HUES48 (cell line): ENCODE data around the gene FADD.

Experiments
- H3K27ac ChIP-seq: one replicate; pipeline ENCODE4 v1.7.0; 2013; ENCODE audit warnings: low read depth, low read length, inconsistent platforms
- H3K27me3 ChIP-seq: 2 replicates; pipeline ENCODE4 v1.6.1; 2013; ENCODE audit warnings: mild to moderate bottlenecking, low read length; ENCODE audit not compliant: control insufficient read depth, insufficient read depth
- H3K36me3 ChIP-seq: 2 replicates; pipeline ENCODE4 v1.6.1; 2013; ENCODE audit warnings: low read length; ENCODE audit not compliant: control insufficient read depth, insufficient read depth
- H3K4me1 ChIP-seq: 2 replicates; pipeline ENCODE4 v1.6.1; 2013; ENCODE audit warnings: mild to moderate bottlenecking, low read length; ENCODE audit not compliant: control insufficient read depth, insufficient read depth
- H3K4me3 ChIP-seq: 2 replicates; pipeline ENCODE4 v1.5.1; 2013; ENCODE audit warnings: mild to moderate bottlenecking, low read depth, low read length
- H3K9ac ChIP-seq: 2 replicates; pipeline ENCODE4 v1.6.1; 2013; ENCODE audit warnings: mild to moderate bottlenecking, low read depth, low read length, moderate library complexity
- H3K9me3 ChIP-seq: 2 replicates; pipeline ENCODE4 v1.6.1; 2013; ENCODE audit warnings: low read length; ENCODE audit not compliant: control insufficient read depth, insufficient read depth

Gene FADD

DNA sequence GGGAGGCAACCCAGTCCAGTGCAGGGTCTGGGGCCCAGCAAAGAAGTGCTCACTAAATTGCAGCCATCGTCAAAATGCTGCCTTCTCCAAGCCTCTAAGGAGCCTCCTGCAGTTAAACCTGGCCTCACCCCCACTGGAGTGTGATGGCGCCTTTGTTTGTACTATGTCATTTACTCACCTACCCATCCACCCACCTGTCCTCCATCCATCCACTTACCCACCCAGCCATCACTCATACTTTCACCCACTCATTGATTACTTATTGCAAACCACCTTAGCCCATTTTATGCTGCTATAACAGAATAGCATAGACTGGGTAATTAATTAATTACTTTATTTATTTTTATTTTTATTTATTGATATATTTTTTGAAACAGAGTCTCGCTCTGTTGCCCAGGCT is 38.6 kb downstream of the FADD start:
- Histone ChIP-seq H3K27ac (no peak overlapping the region), H3K9ac (no peak overlapping the region), H3K4me3 (no peak overlapping the region), H3K4me1 (no peaks in the 10 kb centered on the region), H3K9me3 (no peaks in the 10 kb centered on the region), H3K36me3 (no peaks in the 10 kb centered on the region), H3K27me3 (no peaks in the 10 kb centered on the region)

GRCh38 chr11:70242885-70243284 is 39.8 kb downstream of the FADD start:
- Histone ChIP-seq H3K9me3 (no peaks in the 10 kb centered on the region), H3K36me3 (no peaks in the 10 kb centered on the region), H3K27ac (no peak overlapping the region), H3K4me1 (no peaks in the 10 kb centered on the region), H3K27me3 (no peaks in the 10 kb centered on the region), H3K9ac (no peak overlapping the region), H3K4me3 (no peak overlapping the region)

- H3K9ac ChIP-seq = no peak overlapping the region
- no peak overlapping the region for H3K4me3 ChIP-seq
- no peaks in the 10 kb centered on the region for H3K4me1 ChIP-seq
- no peaks in the 10 kb centered on the region for H3K9me3 ChIP-seq
- H3K27me3 ChIP-seq = no peaks in the 10 kb centered on the region
- H3K36me3 ChIP-seq = no peaks in the 10 kb centered on the region
- no peak overlapping the region for H3K27ac ChIP-seq
Observed at GRCh38 chr11:70243912-70244652, 41.0 kb downstream of the FADD start.

DNA sequence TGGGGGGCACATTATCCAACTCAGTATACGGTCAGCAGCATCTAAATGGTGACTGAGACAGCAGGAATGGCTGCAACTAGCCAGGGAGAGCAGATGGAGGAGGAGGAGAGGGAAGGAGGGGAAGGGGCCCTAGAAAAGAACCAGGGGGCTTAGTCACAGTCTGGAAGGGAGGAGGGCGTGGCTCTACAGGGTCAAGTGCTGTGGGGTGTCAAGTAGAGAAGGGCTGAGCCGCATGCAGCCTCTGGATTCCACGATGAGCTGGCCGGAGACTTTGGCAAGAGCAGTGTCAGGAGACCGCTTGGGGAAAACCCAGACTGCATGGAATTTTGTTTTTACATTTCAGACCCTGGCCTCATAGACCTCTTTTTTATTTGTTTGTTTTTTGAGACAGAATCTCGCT is 41.6 kb downstream of the FADD start:
- H3K9me3 ChIP-seq = no peaks in the 10 kb centered on the region

GRCh38 chr11:70246196-70246595 is 43.1 kb downstream of the FADD start:
- H3K27ac ChIP-seq = no peak overlapping the region

More for the DNA sequence above, 41.6 kb downstream of the FADD start:
- no peaks in the 10 kb centered on the region for H3K36me3 ChIP-seq
- H3K4me1 ChIP-seq = no peaks in the 10 kb centered on the region
- no peak overlapping the region for H3K4me3 ChIP-seq
- H3K9ac ChIP-seq = no peak overlapping the region
- no peak overlapping the region for H3K27ac ChIP-seq
- H3K27me3 ChIP-seq = no peaks in the 10 kb centered on the region

GRCh38 chr11:70247042-70247709 is 44.1 kb downstream of the FADD start:
- no peaks in the 10 kb centered on the region for H3K27me3 ChIP-seq
- no peak overlapping the region for H3K27ac ChIP-seq
- H3K9ac ChIP-seq = no peak overlapping the region
- H3K4me1 ChIP-seq = no peaks in the 10 kb centered on the region
- H3K36me3 ChIP-seq = no peaks in the 10 kb centered on the region
- no peak overlapping the region for H3K4me3 ChIP-seq
- H3K9me3 ChIP-seq = no peaks in the 10 kb centered on the region

More at GRCh38 chr11:70246196-70246595, 43.1 kb downstream of the FADD start:
- H3K9ac ChIP-seq = no peak overlapping the region
- H3K4me3 ChIP-seq = no peak overlapping the region
- no peaks in the 10 kb centered on the region for H3K27me3 ChIP-seq
- H3K9me3 ChIP-seq = no peaks in the 10 kb centered on the region
- H3K36me3 ChIP-seq = no peaks in the 10 kb centered on the region
- H3K4me1 ChIP-seq = no peaks in the 10 kb centered on the region

DNA sequence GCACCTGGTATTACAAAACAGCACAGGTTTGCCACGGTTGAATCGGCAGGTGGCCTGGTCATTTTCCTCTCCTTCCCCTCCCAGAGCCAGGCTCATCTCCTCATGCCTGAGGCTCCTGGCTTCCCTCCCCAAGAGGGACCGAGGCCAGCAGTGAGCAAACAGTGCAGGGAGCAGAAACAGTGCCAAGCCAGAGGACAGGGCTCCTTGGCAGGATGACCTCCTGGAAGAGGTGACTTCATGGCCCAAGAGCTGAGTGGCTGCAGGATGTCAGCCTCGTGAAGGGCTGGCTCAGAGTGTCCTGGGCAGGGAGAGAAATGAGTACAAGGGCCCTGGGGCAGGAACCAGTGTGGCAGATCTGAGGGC is 44.6 kb downstream of the FADD start:
- Histone ChIP-seq H3K36me3 (no peaks in the 10 kb centered on the region), H3K27me3 (no peaks in the 10 kb centered on the region), H3K27ac (no peak overlapping the region), H3K4me3 (no peak overlapping the region), H3K9ac (no peak overlapping the region), H3K9me3 (no peaks in the 10 kb centered on the region), H3K4me1 (no peaks in the 10 kb centered on the region)

- Histone ChIP-seq H3K36me3 (no peaks in the 10 kb centered on the region), H3K9ac (no peak overlapping the region), H3K4me1 (no peaks in the 10 kb centered on the region), H3K4me3 (no peak overlapping the region), H3K9me3 (no peaks in the 10 kb centered on the region), H3K27ac (no peak overlapping the region), H3K27me3 (no peaks in the 10 kb centered on the region)
Observed at GRCh38 chr11:70250876-70251658, 48.0 kb downstream of the FADD start.

- Histone ChIP-seq H3K4me3 (no peak overlapping the region), H3K4me1 (no peaks in the 10 kb centered on the region), H3K9me3 (no peaks in the 10 kb centered on the region), H3K27me3 (no peaks in the 10 kb centered on the region), H3K9ac (no peak overlapping the region), H3K36me3 (no peaks in the 10 kb centered on the region), H3K27ac (no peak overlapping the region)
Observed at GRCh38 chr11:70251659-70252321, 48.7 kb downstream of the FADD start.

DNA sequence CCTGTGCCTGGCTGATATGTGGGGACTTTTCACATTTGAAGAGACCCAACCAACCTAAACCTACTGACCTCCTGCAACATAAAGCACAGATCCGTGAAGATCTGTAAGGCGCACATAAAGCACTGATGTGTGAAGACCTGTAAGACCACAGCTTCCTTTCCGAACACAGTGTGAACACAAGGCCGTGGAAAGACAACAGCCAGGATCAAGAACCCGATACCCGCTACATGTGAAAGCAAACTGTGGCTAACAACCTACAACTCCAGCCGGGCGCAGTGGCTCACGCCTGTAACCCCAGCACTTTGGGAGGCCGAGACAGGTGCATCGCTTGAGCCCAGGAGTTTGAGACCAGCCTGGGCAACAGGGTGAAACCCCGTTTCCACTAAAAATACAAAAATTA is 49.7 kb downstream of the FADD start:
- Histone ChIP-seq H3K9me3 (no peaks in the 10 kb centered on the region), H3K4me3 (no peak overlapping the region), H3K27me3 (no peaks in the 10 kb centered on the region), H3K27ac (no peak overlapping the region), H3K9ac (no peak overlapping the region), H3K36me3 (no peaks in the 10 kb centered on the region), H3K4me1 (no peaks in the 10 kb centered on the region)
